ENCODE results near the gene SLC35A3.

GRCh38 chr1:100053727-100054126 is 83.9 kb downstream of the SLC35A3 start:
- TF ChIP-seq CTCF (IDR thresholded peaks at IDR 0.05): no peak
- no peak for TF ChIP-seq POLR2A (IDR thresholded peaks at IDR 0.05)
